DOHH2 (cell line): ENCODE results near the gene FNDC3B.

Experiments used
- H3F3A ChIP-seq: fragments of 200-600 bp; sonication (generic), shearing (Covaris generic); 2 replicates; pipeline ENCODE4 v1.6.0; 2016; ENCODE audit warnings: antibody characterized with exemption, mild to moderate bottlenecking; ENCODE audit not compliant: control insufficient read depth, insufficient read depth
- H3K27ac ChIP-seq: fragments of 200-600 bp; sonication (generic); 2 replicates; pipeline ENCODE4 v1.5.1; 2014; ENCODE audit warnings: low read depth, mild to moderate bottlenecking, low read length, moderate library complexity
- H3K27me3 ChIP-seq: fragments of 200-600 bp; sonication (generic); 2 replicates; pipeline ENCODE4 v1.6.1; 2014; ENCODE audit warnings: mild to moderate bottlenecking, low read length, mixed read lengths; ENCODE audit not compliant: control insufficient read depth
- H3K36me3 ChIP-seq: fragments of 200-600 bp; sonication (generic); 2 replicates; pipeline ENCODE4 v1.6.1; 2014; ENCODE audit warnings: mild to moderate bottlenecking, low read length, moderate library complexity, mixed read lengths; ENCODE audit not compliant: control insufficient read depth
- H3K4me1 ChIP-seq: fragments of 200-600 bp; sonication (generic); 2 replicates; pipeline ENCODE4 v1.6.1; 2014; ENCODE audit warnings: mild to moderate bottlenecking, low read length, mixed read lengths; ENCODE audit not compliant: control insufficient read depth
- H3K4me2 ChIP-seq: fragments of 200-600 bp; sonication (generic); 2 replicates; pipeline ENCODE4 v1.6.0; 2014; ENCODE audit warnings: mild to moderate bottlenecking, low read length, moderate library complexity
- H3K4me3 ChIP-seq: fragments of 200-600 bp; sonication (generic); 2 replicates; pipeline ENCODE4 v1.5.1; 2014; ENCODE audit warnings: mild to moderate bottlenecking, low read length, mixed read lengths
- H3K79me2 ChIP-seq: fragments of 200-600 bp; sonication (generic); 2 replicates; pipeline ENCODE4 v1.6.1; 2014; ENCODE audit warnings: mild to moderate bottlenecking, low read length, mixed read lengths; ENCODE audit not compliant: control insufficient read depth
- H3K9me2 ChIP-seq: fragments of 200-600 bp; sonication (generic); replicated peaks from 2 replicates; pipeline ENCODE4 v1.6.1; 2014; ENCODE audit warnings: mild to moderate bottlenecking, low read length, mixed read lengths; ENCODE audit not compliant: control insufficient read depth
- H3K9me3 ChIP-seq: fragments of 200-600 bp; sonication (generic); 2 replicates; pipeline ENCODE4 v1.6.1; 2014; ENCODE audit warnings: antibody characterized with exemption, low read length, mixed read lengths; ENCODE audit not compliant: control insufficient read depth, insufficient read depth
- H4K20me1 ChIP-seq: fragments of 200-600 bp; sonication (generic); 2 replicates; pipeline ENCODE4 v1.6.0; 2014; ENCODE audit warnings: low read depth, mild to moderate bottlenecking, antibody characterized with exemption, low read length, moderate library complexity; ENCODE audit not compliant: control insufficient read depth, insufficient read depth
- CTCF ChIP-seq: fragments of 200-600 bp; sonication (generic); IDR thresholded peaks from one replicate; pipeline ENCODE4 v1.5.1; 2014; ENCODE audit warnings: antibody characterized with exemption, mild to moderate bottlenecking, low read depth, low read length; ENCODE audit not compliant: poor library complexity, severe bottlenecking
- EZH2phosphoT487 ChIP-seq: fragments of 200-600 bp; sonication (generic); IDR thresholded peaks from 2 replicates; pipeline ENCODE4 v1.6.1; 2017; ENCODE audit warnings: borderline replicate concordance, mild to moderate bottlenecking, antibody characterized with exemption, low read length, moderate library complexity, mixed read lengths

The FNDC3B gene

GRCh38 chr3:172012775-172013174, 26.6 kb upstream of the FNDC3B start:
- Histone ChIP-seq H3K9me2 (no peaks in the 10 kb centered on the region), H3K4me2 (no peak overlapping the region), H3K4me3 (no peak overlapping the region), H4K20me1 (no peaks in the 10 kb centered on the region), H3F3A (no peaks in the 10 kb centered on the region), H3K9me3 (no peaks in the 10 kb centered on the region), H3K27me3 (no peaks in the 10 kb centered on the region), H3K4me1 (no peaks in the 10 kb centered on the region), H3K79me2 (no peaks in the 10 kb centered on the region), H3K27ac (no peak overlapping the region), H3K36me3 (no peaks in the 10 kb centered on the region)
- TF ChIP-seq EZH2phosphoT487: no peak
- TF ChIP-seq CTCF: no peak

GRCh38 chr3:172014145-172014544, 25.2 kb upstream of the FNDC3B start:
- Histone ChIP-seq H3K79me2 (no peaks in the 10 kb centered on the region), H3K27me3 (no peaks in the 10 kb centered on the region), H4K20me1 (no peaks in the 10 kb centered on the region), H3K4me2 (no peak overlapping the region), H3F3A (no peaks in the 10 kb centered on the region), H3K36me3 (no peaks in the 10 kb centered on the region), H3K27ac (no peak overlapping the region), H3K9me3 (no peaks in the 10 kb centered on the region), H3K9me2 (no peaks in the 10 kb centered on the region), H3K4me1 (no peaks in the 10 kb centered on the region), H3K4me3 (no peak overlapping the region)
- no peak for TF ChIP-seq EZH2phosphoT487
- TF ChIP-seq CTCF: no peak

GRCh38 chr3:172018364-172018763, 21.0 kb upstream of the FNDC3B start:
- H3K27ac ChIP-seq: no peak overlapping the region
- no peaks in the 10 kb centered on the region for H4K20me1 ChIP-seq
- H3K4me2 ChIP-seq: no peak overlapping the region
- no peaks in the 10 kb centered on the region for H3K4me1 ChIP-seq
- H3K9me3 ChIP-seq: no peaks in the 10 kb centered on the region
- no peaks in the 10 kb centered on the region for H3K79me2 ChIP-seq
- H3K4me3 ChIP-seq: no peak overlapping the region
- no peaks in the 10 kb centered on the region for H3F3A ChIP-seq
- H3K27me3 ChIP-seq: no peaks in the 10 kb centered on the region
- no peaks in the 10 kb centered on the region for H3K36me3 ChIP-seq
- no peaks in the 10 kb centered on the region for H3K9me2 ChIP-seq
- TF ChIP-seq CTCF (no peak), EZH2phosphoT487 (no peak)

- no peaks in the 10 kb centered on the region for H3K9me2 ChIP-seq
- no peaks in the 10 kb centered on the region for H3K79me2 ChIP-seq
- no peak overlapping the region for H3K4me2 ChIP-seq
- no peaks in the 10 kb centered on the region for H3K9me3 ChIP-seq
- H3K27me3 ChIP-seq: no peaks in the 10 kb centered on the region
- H4K20me1 ChIP-seq: no peaks in the 10 kb centered on the region
- no peak overlapping the region for H3K27ac ChIP-seq
- H3F3A ChIP-seq: no peaks in the 10 kb centered on the region
- no peaks in the 10 kb centered on the region for H3K36me3 ChIP-seq
- no peaks in the 10 kb centered on the region for H3K4me1 ChIP-seq
- no peak for TF ChIP-seq EZH2phosphoT487
- TF ChIP-seq CTCF: no peak
- no peak overlapping the region for H3K4me3 ChIP-seq
Observed at GRCh38 chr3:172020763-172021162, 18.6 kb upstream of the FNDC3B start.
